Epithelial cell of prostate (primary cell): Measurements from ENCODE around the gene JKAMP.
A peak's percentile ranks its signal among the peaks of the same experiment; 100 is the strongest.
"Not testable (repeated sequence)": the region's sequence is repeated elsewhere in the genome, so short reads cannot be mapped to it uniquely, and the experiment has no call there.

Experiments
- DNase-seq: peaks from one replicate; pipeline ENCODE4 v3.0.0-alpha.2; 2011; ENCODE audit warnings: low read depth, low spot score
- H3K27ac ChIP-seq: fragments of 450-650 bp; 2 replicates; pipeline ENCODE4 v1.5.1; 2017; ENCODE audit warnings: mild to moderate bottlenecking

Gene JKAMP

GRCh38 chr14:59483819-59484638, at the start of gene JKAMP, which contains the start of gene L3HYPDH:
Gene JKAMP (plus strand): TSS chr14:59484517. CDS start chr14:59484590, 73 bp downstream.
Gene L3HYPDH (minus strand): TSS chr14:59484408. CDS start chr14:59484316, 92 bp downstream.
- H3K27ac ChIP-seq = peak within 1 kb of the TSS; percentile 85
- DNase-seq = peak; percentile 65

- no peak for DNase-seq
- no peak overlapping the region for H3K27ac ChIP-seq
These were observed 49.2 kb upstream of the JKAMP start for GRCh38 chr14:59435101-59435500.

- DNase-seq = no peak
These were observed 48.3 kb upstream of the JKAMP start for GRCh38 chr14:59435987-59436386.

GRCh38 chr14:59438195-59438647, 46.1 kb upstream of the JKAMP start:
- DNase-seq = peak; percentile 26
- H3K27ac ChIP-seq = no peak overlapping the region

More at GRCh38 chr14:59435987-59436386, 48.3 kb upstream of the JKAMP start:
- no peak overlapping the region for H3K27ac ChIP-seq

GRCh38 chr14:59439256-59439965, 44.9 kb upstream of the JKAMP start:
- DNase-seq = no peak
- no peak overlapping the region for H3K27ac ChIP-seq

GRCh38 chr14:59448673-59449072, 35.6 kb upstream of the JKAMP start:
- H3K27ac ChIP-seq, DNase-seq: not testable (repeated sequence)

- H3K27ac ChIP-seq = no peak overlapping the region
- DNase-seq = no peak
These were observed 33.6 kb upstream of the JKAMP start for GRCh38 chr14:59450716-59451115.

GRCh38 chr14:59451849-59452248, 32.5 kb upstream of the JKAMP start:
- no peak for DNase-seq
- no peak overlapping the region for H3K27ac ChIP-seq

GRCh38 chr14:59454139-59454538, 30.2 kb upstream of the JKAMP start:
- H3K27ac ChIP-seq = no peak overlapping the region
- no peak for DNase-seq

- no peak for DNase-seq
- no peak overlapping the region for H3K27ac ChIP-seq
These were observed 28.9 kb upstream of the JKAMP start for GRCh38 chr14:59455411-59455810.

- H3K27ac ChIP-seq = no peak overlapping the region
- DNase-seq = no peak
These were observed 25.8 kb upstream of the JKAMP start for GRCh38 chr14:59458486-59458885.

- no peak for DNase-seq
- no peak overlapping the region for H3K27ac ChIP-seq
These were observed 23.9 kb upstream of the JKAMP start for GRCh38 chr14:59460378-59460777.

- no peak overlapping the region for H3K27ac ChIP-seq
- DNase-seq = no peak
These were observed 22.4 kb upstream of the JKAMP start for GRCh38 chr14:59461891-59462290.

GRCh38 chr14:59463787-59464485, 20.4 kb upstream of the JKAMP start:
- DNase-seq = no peak
- H3K27ac ChIP-seq = no peak overlapping the region

- no peak overlapping the region for H3K27ac ChIP-seq
- DNase-seq = no peak
These were observed 19.6 kb upstream of the JKAMP start for GRCh38 chr14:59464486-59465315.

- no peak for DNase-seq
- no peak within 1 kb of the TSS for H3K27ac ChIP-seq
These were observed 18.8 kb upstream of the JKAMP start, which contains the start of gene GPR135 for GRCh38 chr14:59465316-59466135. Gene GPR135 (minus strand): TSS chr14:59465380. CDS start chr14:59465226, 154 bp downstream.

GRCh38 chr14:59474172-59474571, 10.1 kb upstream of the JKAMP start:
- no peak overlapping the region for H3K27ac ChIP-seq

GRCh38 chr14:59475709-59476108, 8.6 kb upstream of the JKAMP start:
- DNase-seq = no peak
- no peak overlapping the region for H3K27ac ChIP-seq

More at GRCh38 chr14:59474172-59474571, 10.1 kb upstream of the JKAMP start:
- no peak for DNase-seq

GRCh38 chr14:59478540-59478939, 5.8 kb upstream of the JKAMP start:
- DNase-seq = no peak
- H3K27ac ChIP-seq = no peak overlapping the region
